Stimulated activated naive CD8-positive, alpha-beta T cell treated with anti-CD3 and anti-CD28 coated beads, Interleukin-15, Interleukin-2, amounts not matched to agents 100 U/mL and 50 U/mL, for 24 hours (primary cell): ENCODE data around the gene CAPRIN1.

Experiments
- ATAC-seq: fragments of 150-1000 bp; cut with Tn5 transposase; one replicate; pipeline ENCODE4 v1.10.0; 2021
- DNase-seq: peaks from one replicate; pipeline ENCODE4 v3.0.0; 2021

Gene CAPRIN1

DNA sequence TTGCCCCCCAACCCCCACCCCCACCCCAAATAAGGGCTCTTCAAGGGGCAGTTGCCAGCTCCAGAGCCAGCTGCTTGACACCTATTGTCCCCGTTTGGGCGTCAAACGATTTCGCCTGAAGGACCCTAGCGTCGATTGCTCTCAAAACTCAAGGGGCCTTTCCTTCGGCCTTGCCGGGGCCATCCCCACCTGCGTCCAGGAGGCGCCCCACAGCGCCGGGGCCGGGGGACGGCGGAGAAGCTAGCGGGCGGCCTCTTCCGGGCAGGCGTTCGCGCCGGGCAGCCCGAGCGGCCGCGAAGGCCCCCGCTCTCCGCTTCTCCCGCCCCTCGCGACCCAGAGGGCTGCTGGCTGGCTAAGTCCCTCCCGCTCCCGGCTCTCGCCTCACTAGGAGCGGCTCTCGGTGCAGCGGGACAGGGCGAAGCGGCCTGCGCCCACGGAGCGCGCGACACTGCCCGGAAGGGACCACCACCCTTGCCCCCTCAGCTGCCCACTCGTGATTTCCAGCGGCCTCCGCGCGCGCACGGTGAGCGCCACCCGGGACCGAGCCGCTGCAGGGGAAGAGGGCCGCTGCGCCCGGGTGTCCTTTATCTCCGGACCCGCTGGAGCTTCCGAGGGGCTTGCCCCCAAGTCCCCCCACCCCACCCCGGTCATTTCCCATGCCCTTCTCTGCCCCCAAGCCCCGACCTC, at the start of gene CAPRIN1:
Gene CAPRIN1, plus strand, starts transcription at position 383 of the 687 bp plus-strand sequence. CDS start 690 bp downstream, outside the sequence.
- ATAC-seq: peak; percentile 83
- peak; percentile 87 for DNase-seq

- no peak for ATAC-seq
- DNase-seq: no peak
Measured at GRCh38 chr11:34002420-34002819, 49.1 kb upstream of the CAPRIN1 start.

DNA sequence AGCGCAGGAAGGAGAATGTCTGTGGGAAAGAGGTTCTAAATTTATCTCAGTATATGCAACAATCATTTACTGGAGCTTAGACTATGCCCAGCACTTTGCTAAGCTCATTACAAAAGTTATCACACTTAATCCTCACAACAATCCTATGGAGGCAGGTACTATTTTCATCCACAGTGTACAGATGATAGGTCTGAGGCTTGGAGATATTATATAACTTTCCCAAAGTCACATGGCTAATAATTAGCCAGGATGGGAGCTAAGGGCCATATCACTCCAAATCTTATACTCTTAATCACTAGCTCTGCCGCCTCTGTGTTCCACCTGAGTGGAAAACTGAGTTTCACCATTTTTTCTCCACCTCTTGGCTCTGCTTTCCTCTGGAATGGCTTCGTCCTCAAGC, 47.3 kb upstream of the CAPRIN1 start:
- no peak for DNase-seq
- ATAC-seq: no peak

DNA sequence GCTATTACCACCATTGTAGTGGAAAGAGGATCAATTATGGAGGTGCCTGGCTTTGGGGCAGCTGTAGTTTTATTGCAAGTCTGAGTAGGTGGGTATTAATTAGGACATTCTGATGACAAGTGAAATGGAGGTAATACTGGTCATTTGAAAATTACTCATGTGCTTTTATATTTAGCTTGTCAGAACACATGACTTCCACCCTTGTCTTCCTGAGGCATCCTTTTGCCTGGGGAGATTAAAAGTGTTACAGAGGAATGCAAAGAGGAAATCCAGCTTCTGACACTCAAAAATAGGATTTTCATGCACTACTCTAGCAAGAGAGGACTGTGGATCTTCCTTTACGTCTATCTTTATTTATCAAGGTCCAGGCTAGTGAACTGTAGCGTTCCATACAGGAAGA, 44.7 kb upstream of the CAPRIN1 start:
- no peak for ATAC-seq
- no peak for DNase-seq

GRCh38 chr11:34012734-34013133, 38.8 kb upstream of the CAPRIN1 start:
- DNase-seq (no peak), ATAC-seq (no peak)

- DNase-seq: no peak
- no peak for ATAC-seq
Measured at GRCh38 chr11:34013898-34014571, 37.5 kb upstream of the CAPRIN1 start.

GRCh38 chr11:34021977-34022735, 29.4 kb upstream of the CAPRIN1 start:
- DNase-seq (no peak), ATAC-seq (no peak)

DNA sequence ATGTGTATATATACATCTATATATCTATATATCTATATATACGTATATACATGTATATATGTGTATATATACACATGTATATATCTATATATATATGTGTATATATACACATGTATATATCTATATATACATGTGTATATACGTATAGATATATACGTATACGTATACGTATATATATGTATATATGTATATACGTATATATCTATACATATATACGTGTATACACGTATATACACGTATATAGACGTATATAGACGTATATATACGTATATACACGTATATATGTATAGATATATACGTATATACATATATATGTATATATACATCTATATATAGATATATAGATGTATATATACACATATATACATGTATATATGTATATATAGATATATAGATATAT, 25.1 kb upstream of the CAPRIN1 start:
- ATAC-seq (no peak), DNase-seq (no peak)

DNA sequence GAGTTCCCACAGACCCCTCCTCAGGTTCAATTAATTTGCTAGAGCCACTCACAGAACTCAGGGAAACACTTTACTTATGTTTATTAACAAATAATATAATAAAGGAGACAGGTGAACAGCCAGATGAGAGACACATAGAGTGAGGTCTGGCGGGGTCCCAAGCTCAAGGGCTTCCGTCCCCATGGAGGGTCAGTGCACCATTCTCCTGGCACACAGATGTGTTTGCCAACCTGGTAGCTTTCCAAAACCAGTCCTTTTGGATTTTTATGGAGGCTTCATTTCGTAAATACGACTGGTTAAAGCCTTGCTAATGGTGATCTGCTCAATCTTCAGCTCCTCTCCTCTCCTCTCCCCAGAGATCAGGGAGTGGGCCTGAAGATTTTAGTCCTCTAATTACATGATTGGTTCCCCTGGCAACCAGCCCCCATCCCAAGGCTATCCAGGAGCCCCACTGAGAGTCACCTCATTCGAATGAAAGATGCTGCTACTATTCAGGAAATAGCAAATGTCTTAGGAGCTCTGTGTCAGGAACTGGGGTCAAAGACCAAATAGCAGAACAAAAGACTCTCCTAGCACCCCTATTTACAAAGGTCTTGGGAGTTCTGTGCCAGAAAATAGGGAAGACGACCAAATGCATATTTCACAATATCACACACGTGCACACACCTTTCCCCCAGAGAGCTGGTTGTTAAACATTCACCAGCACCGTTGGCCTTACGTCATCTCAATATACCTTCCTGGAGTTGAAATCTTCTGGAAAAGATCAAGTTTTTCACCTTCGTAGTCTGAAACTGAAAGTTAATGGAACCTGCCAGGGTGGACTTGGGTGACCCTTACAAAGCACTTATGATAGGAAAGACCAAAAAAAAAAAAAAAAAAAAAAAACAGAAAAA, 23.8 kb upstream of the CAPRIN1 start:
- ATAC-seq: no peak
- no peak for DNase-seq

GRCh38 chr11:34028425-34028824, 23.1 kb upstream of the CAPRIN1 start:
- DNase-seq (no peak), ATAC-seq (no peak)

- ATAC-seq (no peak), DNase-seq (no peak)
Measured at GRCh38 chr11:34029176-34029575, 22.4 kb upstream of the CAPRIN1 start.

GRCh38 chr11:34030382-34030781, 21.1 kb upstream of the CAPRIN1 start:
- ATAC-seq (no peak), DNase-seq (no peak)

DNA sequence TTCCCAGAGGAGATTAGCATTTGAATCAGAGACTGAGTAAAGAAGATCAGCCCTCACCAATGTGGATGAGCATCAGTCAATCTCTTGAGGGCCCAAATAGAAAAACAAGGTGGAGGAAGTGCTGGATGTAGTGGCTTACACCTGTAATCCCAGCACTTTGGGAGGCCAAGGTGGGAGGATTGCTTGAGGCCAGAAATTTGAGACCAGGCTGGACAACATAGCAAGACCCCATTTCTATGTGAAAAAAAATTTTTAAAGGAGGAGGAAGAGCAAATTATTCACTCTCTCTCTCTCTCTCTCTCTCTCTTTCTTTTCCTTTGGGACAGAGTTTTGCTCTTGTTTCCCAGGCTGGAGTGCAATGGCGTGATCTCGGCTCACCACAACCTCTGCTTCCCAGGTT, 18.1 kb upstream of the CAPRIN1 start:
- DNase-seq: no peak
- no peak for ATAC-seq

DNA sequence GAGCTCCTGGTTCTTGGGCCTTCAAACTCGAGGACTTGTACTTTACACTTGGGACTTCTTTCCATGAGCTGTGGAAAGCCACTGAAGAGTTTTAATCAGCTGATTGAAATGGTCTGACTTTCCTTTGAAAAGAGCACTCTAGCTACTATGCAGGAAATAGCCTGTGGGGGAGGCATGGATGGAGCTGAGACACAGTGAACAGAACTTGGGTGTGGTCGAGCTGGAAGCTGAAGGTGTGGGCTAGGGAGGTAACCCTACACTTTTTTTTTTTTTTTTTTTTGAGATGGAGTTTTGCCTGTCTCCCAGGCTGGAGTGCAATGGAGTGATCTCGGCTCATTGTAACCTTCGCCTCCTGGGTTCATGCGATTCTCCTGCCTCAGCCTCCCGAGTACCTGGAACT, 17.5 kb upstream of the CAPRIN1 start:
- no peak for ATAC-seq

DNA sequence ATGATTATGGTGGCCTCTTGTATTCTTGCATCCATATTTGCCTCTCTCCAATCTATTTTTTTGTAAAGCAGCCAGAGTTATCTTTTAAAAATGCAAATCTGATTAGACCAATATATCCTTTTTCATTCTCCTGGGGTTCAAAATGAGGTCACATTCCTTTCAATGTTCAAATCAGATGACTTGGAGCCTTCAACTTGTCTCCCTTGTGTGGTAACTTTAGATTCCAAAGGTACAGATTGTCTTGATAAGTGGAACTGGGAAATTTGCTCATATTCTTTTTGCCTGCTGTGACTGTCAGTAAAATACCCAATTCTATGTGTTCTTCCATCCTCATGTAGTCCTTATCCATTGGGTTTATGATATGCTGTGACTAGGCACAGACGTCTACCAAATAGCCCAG, 15.1 kb upstream of the CAPRIN1 start:
- ATAC-seq: no peak
- DNase-seq: no peak

More for the DNA sequence above, 17.5 kb upstream of the CAPRIN1 start:
- DNase-seq: no peak

- no peak for DNase-seq
- ATAC-seq: no peak
Measured at GRCh38 chr11:34037016-34037415, 14.5 kb upstream of the CAPRIN1 start.

- no peak for DNase-seq
Measured at GRCh38 chr11:34040571-34040970, 11.0 kb upstream of the CAPRIN1 start.

DNA sequence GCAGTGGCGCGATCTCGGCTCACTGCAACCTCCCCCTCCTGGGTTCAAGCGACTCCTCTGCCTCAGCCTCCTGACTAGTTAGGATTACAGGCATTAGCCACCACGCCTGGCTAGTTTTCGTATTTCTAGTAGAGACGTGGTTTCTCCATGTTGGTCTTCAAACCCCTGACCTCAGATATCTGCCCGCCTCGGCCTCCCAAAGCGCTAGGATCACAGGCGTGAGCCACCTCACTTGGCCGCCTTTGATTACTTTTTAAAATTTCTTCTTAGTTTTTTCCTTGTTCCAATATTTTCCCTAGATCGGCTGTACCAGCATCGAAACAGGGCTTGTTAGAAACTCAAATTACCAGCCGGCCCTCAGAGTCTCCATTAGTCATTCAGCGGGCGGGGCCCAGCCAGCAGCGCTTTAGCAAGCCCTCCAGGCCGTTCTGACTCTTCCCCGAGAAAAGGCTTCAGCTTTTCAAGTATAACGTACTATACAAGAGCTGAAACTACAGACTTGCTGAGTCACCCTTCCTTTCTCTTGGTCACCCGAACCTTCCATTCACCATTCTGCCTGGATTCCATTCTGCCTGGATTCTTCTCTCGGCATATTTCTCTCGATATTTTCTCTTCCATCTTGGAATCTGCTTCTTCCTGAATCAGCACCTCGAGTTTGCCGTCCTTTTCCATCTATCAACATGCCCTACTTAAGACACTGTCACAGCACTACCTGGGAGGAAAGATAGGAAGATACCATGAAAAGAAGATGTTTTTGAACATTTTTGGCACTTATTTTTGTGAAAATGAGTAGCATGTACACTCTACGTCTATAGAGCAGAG, 6.7 kb upstream of the CAPRIN1 start:
- DNase-seq (peak; percentile 30), ATAC-seq (peak; percentile 68)

More at GRCh38 chr11:34040571-34040970, 11.0 kb upstream of the CAPRIN1 start:
- no peak for ATAC-seq

GRCh38 chr11:34049028-34049427, 2.5 kb upstream of the CAPRIN1 start:
- no peak for DNase-seq

DNA sequence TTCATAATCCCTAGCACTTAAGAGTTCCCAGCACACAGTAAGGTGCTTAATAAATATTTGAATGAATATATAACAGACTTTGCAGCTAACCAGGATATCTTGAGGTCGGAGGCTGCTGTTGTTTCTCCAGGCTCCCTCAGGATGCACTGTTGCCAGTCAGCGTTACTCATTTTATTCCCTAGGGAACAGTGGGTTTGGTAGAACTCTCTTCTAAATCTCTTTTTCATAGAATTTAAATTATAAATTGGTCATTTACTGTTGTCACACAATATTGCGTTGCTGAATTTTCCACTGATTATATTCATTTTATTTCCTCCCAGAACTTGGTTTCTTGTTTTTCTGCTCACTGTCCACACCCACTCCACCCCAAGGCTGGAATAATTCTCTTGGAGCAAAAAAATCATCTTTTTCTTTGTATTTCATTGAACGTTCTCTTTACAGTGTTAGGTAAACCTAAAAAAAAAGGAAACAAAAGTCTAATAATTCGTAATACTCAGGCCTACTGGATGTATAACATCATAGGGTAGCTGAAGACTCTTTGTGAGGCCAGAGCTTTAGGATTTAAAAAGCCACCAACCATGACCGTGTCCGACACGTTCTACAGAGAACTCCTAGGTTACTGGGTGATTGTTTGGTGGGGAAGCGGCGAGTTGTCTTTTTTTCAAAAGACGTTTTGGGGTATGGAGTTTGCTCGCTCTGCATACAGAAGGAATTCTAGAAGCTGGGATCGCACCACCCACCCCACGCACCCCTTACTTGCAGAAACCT, 766 bp upstream of the CAPRIN1 start:
- no peak for ATAC-seq
- no peak for DNase-seq

More at GRCh38 chr11:34049028-34049427, 2.5 kb upstream of the CAPRIN1 start:
- ATAC-seq: no peak
